IMR-90 (cell line): ENCODE measurements around the gene ANP32B. TPM values are rescaled to one million over a fixed set of nuclear protein-coding genes. Genes with fewer than 3 reads are reported as not detected.

Experiments
- ATAC-seq: fragments of 200-7000 bp; cut with Tn5 transposase; 2 replicates; pipeline ENCODE4 v1.9.1; 2020; ENCODE audit warnings: low read depth, mild to moderate bottlenecking, moderate library complexity
- BruUV-seq: library from RNA; stranded (reverse); fragments of 400-500 nt; replicated peaks from 2 replicates; lab custom pipeline; 2021; lab: Mats Ljungman, UMichigan
- CTCF ChIA-PET: fragments of 300-600 bp; formaldehyde crosslinking; extraction: SDS; loops from one replicate; lab custom pipeline; 2021; ENCODE audit warnings: antibody characterized with exemption; lab: Yijun Ruan, JAX
- POLR2A ChIA-PET: fragments of 300-600 bp; sonication (Branson Sonifier 250); formaldehyde crosslinking; loops from one replicate; lab custom pipeline; 2022; ENCODE audit warnings: antibody characterized with exemption; ENCODE audit not compliant: unreplicated experiment; lab: Charles Lee
- DNase-seq: peaks from one replicate; pipeline ENCODE4 v3.0.0; 2013
- H2AFZ ChIP-seq: replicated peaks from 2 replicates; pipeline ENCODE3; 2013; ENCODE audit warnings: low read length, mild to moderate bottlenecking; ENCODE audit not compliant: poor library complexity
- H2AK5ac ChIP-seq: 2 replicates; pipeline ENCODE4 v1.6.1; 2013; ENCODE audit warnings: low read depth, low read length, inconsistent platforms
- H2AK9ac ChIP-seq: replicated peaks from 2 replicates; pipeline ENCODE3; 2013; ENCODE audit warnings: mild to moderate bottlenecking, low read depth, low read length, moderate library complexity; ENCODE audit not compliant: poor library complexity
- H2BK120ac ChIP-seq: 2 replicates; pipeline ENCODE4 v1.6.1; 2013; ENCODE audit warnings: low read depth, low read length, inconsistent platforms
- H2BK15ac ChIP-seq: 3 replicates; pipeline ENCODE4 v1.6.1; 2013; ENCODE audit warnings: low read depth, low read length, inconsistent platforms
- H2BK20ac ChIP-seq: 2 replicates; pipeline ENCODE4 v1.6.1; 2013; ENCODE audit warnings: low read depth, mild to moderate bottlenecking, inconsistent platforms, low read length, moderate library complexity
- H2BK5ac ChIP-seq: 2 replicates; pipeline ENCODE4 v1.6.1; 2013; ENCODE audit warnings: mild to moderate bottlenecking, low read depth, low read length, inconsistent platforms; ENCODE audit not compliant: poor library complexity, severe bottlenecking
- H3K14ac ChIP-seq: replicated peaks from 2 replicates; pipeline ENCODE4 v1.6.1; 2013; ENCODE audit warnings: low read depth, low read length, inconsistent platforms
- H3K18ac ChIP-seq: 2 replicates; pipeline ENCODE4 v1.6.1; 2013; ENCODE audit warnings: low read depth, low read length, control low read depth
- H3K23ac ChIP-seq: 2 replicates; pipeline ENCODE4 v1.6.1; 2013; ENCODE audit warnings: low read depth, low read length, inconsistent platforms
- H3K27ac ChIP-seq: 2 replicates; pipeline ENCODE4 v1.5.1; 2013; ENCODE audit warnings: mild to moderate bottlenecking, control low read depth, low read length; ENCODE audit not compliant: insufficient read depth
- H3K27me3 ChIP-seq: 2 replicates; pipeline ENCODE4 v1.6.1; 2013; ENCODE audit warnings: low read length; ENCODE audit not compliant: control insufficient read depth, insufficient read depth
- H3K36me3 ChIP-seq: 2 replicates; pipeline ENCODE4 v1.6.1; 2013; ENCODE audit warnings: low read length, mixed read lengths; ENCODE audit not compliant: control insufficient read depth, insufficient read depth
- H3K4ac ChIP-seq: 2 replicates; pipeline ENCODE4 v1.6.1; 2013; ENCODE audit warnings: low read depth, low read length, inconsistent platforms
- H3K4me1 ChIP-seq: 2 replicates; pipeline ENCODE4 v1.6.1; 2013; ENCODE audit warnings: low read length, mixed read lengths; ENCODE audit not compliant: control insufficient read depth, insufficient read depth
- H3K4me2 ChIP-seq: 2 replicates; pipeline ENCODE4 v1.6.1; 2013; ENCODE audit warnings: low read depth, mild to moderate bottlenecking, control low read depth, low read length, moderate library complexity
- H3K4me3 ChIP-seq: 2 replicates; pipeline ENCODE4 v1.5.1; 2013; ENCODE audit warnings: low read depth, mild to moderate bottlenecking, control low read depth, low read length, moderate library complexity; ENCODE audit not compliant: insufficient read depth
- H3K56ac ChIP-seq: 2 replicates; pipeline ENCODE4 v1.6.1; 2013; ENCODE audit warnings: low read length, inconsistent platforms; ENCODE audit not compliant: insufficient read depth; ENCODE audit errors: extremely low read depth
- H3K79me1 ChIP-seq, 2 experiments: 2 replicates each; pipeline ENCODE4 v1.6.1; 2013; ENCODE audit warnings: low read length in 2 of 2, inconsistent platforms in 1 of 2, low read depth in 1 of 2
- H3K9ac ChIP-seq: 2 replicates; pipeline ENCODE4 v1.6.1; 2013; ENCODE audit warnings: low read depth, low read length, control low read depth
- H3K9me1 ChIP-seq: 2 replicates; pipeline ENCODE4 v1.6.1; 2013; ENCODE audit warnings: low read length, inconsistent platforms; ENCODE audit not compliant: insufficient read depth
- H3K9me3 ChIP-seq: 2 replicates; pipeline ENCODE4 v1.6.1; 2013; ENCODE audit warnings: low read length; ENCODE audit not compliant: control insufficient read depth, insufficient read depth
- H4K20me1 ChIP-seq: 2 replicates; pipeline ENCODE4 v1.6.1; 2013; ENCODE audit warnings: low read length, inconsistent platforms; ENCODE audit not compliant: insufficient read depth
- H4K5ac ChIP-seq: 2 replicates; pipeline ENCODE4 v1.6.1; 2013; ENCODE audit warnings: mild to moderate bottlenecking, low read depth, low read length, control low read depth
- H4K8ac ChIP-seq, 2 experiments: 2 replicates each; pipeline ENCODE4 v1.6.1; 2013; ENCODE audit warnings: low read depth in 2 of 2, low read length in 2 of 2, control low read depth in 1 of 2, inconsistent platforms in 1 of 2
- H4K91ac ChIP-seq: 2 replicates; pipeline ENCODE4 v1.6.1; 2013; ENCODE audit warnings: low read depth, low read length, inconsistent platforms; ENCODE audit not compliant: insufficient read depth
- BHLHE40 ChIP-seq: fragments of 150-350 bp; IDR thresholded peaks from 2 replicates; pipeline ENCODE4 v1.6.1; 2016; ENCODE audit warnings: mild to moderate bottlenecking, low read depth, low read length
- CEBPB ChIP-seq: IDR thresholded peaks from 2 replicates; pipeline ENCODE4 v1.6.1; 2012; ENCODE audit warnings: low read depth, low read length, improper control_type of control experiment
- CHD1 ChIP-seq: IDR thresholded peaks from 2 replicates; pipeline ENCODE4 v1.6.1; 2012; ENCODE audit warnings: low read depth, low read length, improper control_type of control experiment
- CTCF ChIP-seq: conservative IDR thresholded peaks from 2 replicates; pipeline ENCODE4 v1.5.1; 2012; ENCODE audit warnings: mild to moderate bottlenecking, low read depth, low read length, improper control_type of control experiment
- ELK1 ChIP-seq: fragments of 150-350 bp; IDR thresholded peaks from 2 replicates; pipeline ENCODE4 v1.6.1; 2016; ENCODE audit warnings: low read depth, mild to moderate bottlenecking, low read length, moderate library complexity, borderline replicate concordance
- FOS ChIP-seq: fragments of 150-350 bp; IDR thresholded peaks from 2 replicates; pipeline ENCODE4 v1.6.1; 2016; ENCODE audit warnings: low read depth, low read length
- MAFK ChIP-seq: IDR thresholded peaks from 2 replicates; pipeline ENCODE4 v1.6.1; 2012; ENCODE audit warnings: low read depth, low read length, improper control_type of control experiment
- MAZ ChIP-seq: IDR thresholded peaks from 2 replicates; pipeline ENCODE4 v1.6.1; 2012; ENCODE audit warnings: low read depth, mild to moderate bottlenecking, low read length, improper control_type of control experiment, moderate library complexity, borderline replicate concordance
- MXI1 ChIP-seq: IDR thresholded peaks from 2 replicates; pipeline ENCODE4 v1.6.1; 2012; ENCODE audit warnings: low read depth, mild to moderate bottlenecking, low read length, moderate library complexity, borderline replicate concordance
- NFE2L2 ChIP-seq: fragments of 150-350 bp; IDR thresholded peaks from 2 replicates; pipeline ENCODE4 v1.6.1; 2016; ENCODE audit warnings: low read depth, mild to moderate bottlenecking, low read length
- POLR2A ChIP-seq: IDR thresholded peaks from 2 replicates; pipeline ENCODE4 v1.6.1; 2012; ENCODE audit warnings: mild to moderate bottlenecking, low read depth, low read length
- RAD21 ChIP-seq: IDR thresholded peaks from 2 replicates; pipeline ENCODE4 v1.6.1; 2012; ENCODE audit warnings: low read length, improper control_type of control experiment
- RCOR1 ChIP-seq: IDR thresholded peaks from 2 replicates; pipeline ENCODE4 v1.6.1; 2012; ENCODE audit warnings: mild to moderate bottlenecking, low read length, improper control_type of control experiment; ENCODE audit not compliant: insufficient replicate concordance
- RFX5 ChIP-seq: IDR thresholded peaks from 2 replicates; pipeline ENCODE4 v1.8.0; 2012; ENCODE audit warnings: low read depth, mild to moderate bottlenecking, low read length, moderate library complexity
- SMC3 ChIP-seq: fragments of 150-350 bp; IDR thresholded peaks from 2 replicates; pipeline ENCODE4 v1.6.1; 2016; ENCODE audit warnings: low read depth, mild to moderate bottlenecking, antibody characterized with exemption, low read length, moderate library complexity
- USF2 ChIP-seq: fragments of 150-350 bp; IDR thresholded peaks from 2 replicates; pipeline ENCODE4 v1.6.1; 2017; ENCODE audit warnings: mild to moderate bottlenecking, antibody characterized with exemption, low read length, low read depth
- WGBS, 2 experiments: methylation state at CpG; one replicate each; pipeline versions ENCODE4 v1.1.5 to v1.1.7; 2013; ENCODE audit warnings: missing lambda C conversion rate in 2 of 2; ENCODE audit not compliant: insufficient read length in 1 of 2; ENCODE audit errors: extremely low coverage in 2 of 2; 5-methylcytosine and 5-hydroxymethylcytosine counted together
- dilution Hi-C: fragments of 300-500 bp; cut with HindIII; formaldehyde crosslinking; loops from one replicate; pipeline ENCODE4 v1.14.3; 2018; ENCODE audit warnings: low sequenced_read_pairs; ENCODE audit not compliant: unreplicated experiment
- in situ Hi-C: fragments of 300-500 bp; cut with MboI; formaldehyde crosslinking; loops from 3 replicates; pipeline ENCODE4 v1.14.3; 2019; ENCODE audit warnings: low sequenced_read_pairs, inconsistent platforms, mixed read lengths
- intact Hi-C: fragments of 100-400 bp; cut with micrococcal nuclease; formaldehyde crosslinking; loops from 2 replicates; pipeline ENCODE4 v1.10.0; 2022
- polyA plus RNA-seq, 3 experiments: library from polyadenylated mRNA; depleted of rRNA; stranded (reverse); fragments of >200 nt; gene quantifications; 2 replicates each; pipeline ENCODE4 v1.2.3, GENCODE V29; 2012; ENCODE audit warnings: low replicate concordance in 1 of 3
- total RNA-seq: library from RNA; depleted of rRNA; stranded (reverse); fragments of >200 nt; gene quantifications from 2 replicates; pipeline ENCODE4 v1.2.3, GENCODE V29; 2012

The ANP32B gene
- total and polyA plus RNA-seq, 2 of the 4 experiments (the other 2 are of a cell fraction) = 3.9 to 46.8 TPM

- peak overlapping the region; percentile 18 for H2AFZ ChIP-seq
- POLR2A ChIA-PET = no interaction called here
- H4K91ac ChIP-seq = peak overlapping the region; percentile 45; the same call in 1 of the 2 replicates
- H2BK20ac ChIP-seq = peak overlapping the region; percentile 33; the same call in 1 of the 2 replicates
- 0 out of 2 replicates have a peak, but pooled peaks have one; percentile 11 for ATAC-seq
- no peak overlapping the region for H3K23ac ChIP-seq
- WGBS, 2 experiments = 68% methylated on average over 7 of the region's 10 CpGs; no CpG with 5 or more reads in 1 of the 2 experiments
- peak; percentile 38 for DNase-seq
- no peak overlapping the region for H2AK9ac ChIP-seq
- TF ChIP-seq MXI1 (no peak), RAD21 (no peak), BHLHE40 (no peak), CHD1 (no peak), MAZ (no peak), RCOR1 (no peak), USF2 (no peak), FOS (no peak), ELK1 (no peak), MAFK (no peak), CEBPB (no peak), SMC3 (no peak), NFE2L2 (no peak), POLR2A (no peak), RFX5 (no peak), CTCF (no peak)
- H3K27ac ChIP-seq = no peak overlapping the region
- H2BK15ac ChIP-seq = no peak overlapping the region; the same call in 2 of the 3 replicates
- H3K14ac ChIP-seq = no peak overlapping the region; the same call in 1 of the 2 replicates
- H4K8ac ChIP-seq = peak overlapping the region in 1 of 2 experiments; percentile 20; a peak in 2 of 4 replicates
- no peaks in the 10 kb centered on the region for H3K9me3 ChIP-seq
- H3K36me3 ChIP-seq = no peaks in the 10 kb centered on the region
- H2AK5ac ChIP-seq = no peak overlapping the region
- no peak overlapping the region for H3K56ac ChIP-seq
- H4K5ac ChIP-seq = no peak overlapping the region
- intact Hi-C loops = no loop called here
- H2BK120ac ChIP-seq = 0 out of 2 replicates have a peak overlapping the region, but pooled peaks have one; percentile 19
- CTCF ChIA-PET = no interaction called here
- no peak overlapping the region for H3K18ac ChIP-seq
- dilution Hi-C loops = no loop called here
- peaks cover 9% of the 10 kb centered on the region for H3K4me1 ChIP-seq
- in situ Hi-C loops = no loop called here
- H3K4ac ChIP-seq = peak overlapping the region; percentile 3; the same call in 1 of the 2 replicates
- H4K20me1 ChIP-seq = no peaks in the 10 kb centered on the region
- no peaks in the 10 kb centered on the region for H3K27me3 ChIP-seq
- no peak overlapping the region for H3K9ac ChIP-seq
- peaks cover 17% of the 10 kb centered on the region for H3K9me1 ChIP-seq
- H3K4me2 ChIP-seq = no peak overlapping the region
- peaks cover 0 to 9% of the 10 kb centered on the region in 2 experiments; a peak in 2 of 4 replicates for H3K79me1 ChIP-seq
- H3K4me3 ChIP-seq = no peak overlapping the region
- BruUV-seq = no TSS peak
- no peak overlapping the region for H2BK5ac ChIP-seq
Observed at GRCh38 chr9:98039607-98040017, 56.5 kb downstream of the ANP32B start.
